GM12801 (cell line): Measurements from ENCODE around the gene PRICKLE2.

Experiments used
- CTCF ChIP-seq: IDR thresholded peaks from one replicate; pipeline ENCODE4 v1.5.1; 2011; ENCODE audit warnings: control low read depth; ENCODE audit not compliant: insufficient read length; ENCODE audit errors: extremely low read depth

The PRICKLE2 gene

GRCh38 chr3:64129581-64129980 is 95.7 kb downstream of the PRICKLE2 start:
- no peak for TF ChIP-seq CTCF

- TF ChIP-seq CTCF: no peak
These were observed 96.2 kb downstream of the PRICKLE2 start for GRCh38 chr3:64129106-64129505.

GRCh38 chr3:64125561-64125960 is 99.7 kb downstream of the PRICKLE2 start:
- TF ChIP-seq CTCF: no peak

- TF ChIP-seq CTCF: no peak
These were observed 101.3 kb downstream of the PRICKLE2 start for GRCh38 chr3:64123931-64124330.

- no peak for TF ChIP-seq CTCF
These were observed 102.8 kb downstream of the PRICKLE2 start for GRCh38 chr3:64122476-64122875.

GRCh38 chr3:64121750-64122311 is 103.4 kb downstream of the PRICKLE2 start:
- no peak for TF ChIP-seq CTCF

GRCh38 chr3:64120876-64121275 is 104.4 kb downstream of the PRICKLE2 start:
- TF ChIP-seq CTCF: no peak

- no peak for TF ChIP-seq CTCF
These were observed 107.8 kb downstream of the PRICKLE2 start for GRCh38 chr3:64117483-64117882.
